Nephron progenitor cell (in vitro differentiated cells): Measurements from ENCODE around the gene NPIPB9.
A peak's percentile ranks its signal among the peaks of the same experiment; 100 is the strongest.

ENCODE experiments used
- DNase-seq: peaks from one replicate; pipeline ENCODE4 v3.0.0; 2021
- H3K27ac Mint-ChIP-seq: 2 replicates; pipeline ENCODE4 v1.8.0; 2021; ENCODE audit warnings: mild to moderate bottlenecking, moderate library complexity, mixed read lengths
- H3K27me3 Mint-ChIP-seq: 2 replicates; pipeline ENCODE4 v1.8.0; 2021; ENCODE audit warnings: mild to moderate bottlenecking, low read depth, mixed read lengths; ENCODE audit not compliant: poor library complexity
- H3K36me3 Mint-ChIP-seq: 2 replicates; pipeline ENCODE4 v1.8.0; 2021; ENCODE audit warnings: low read depth, mixed read lengths
- H3K4me1 Mint-ChIP-seq: 2 replicates; pipeline ENCODE4 v1.8.0; 2021; ENCODE audit warnings: mixed read lengths
- H3K4me3 Mint-ChIP-seq: 2 replicates; pipeline ENCODE4 v1.8.0; 2021; ENCODE audit warnings: mild to moderate bottlenecking, moderate library complexity, mixed read lengths
- H3K9me3 Mint-ChIP-seq: 2 replicates; pipeline ENCODE4 v1.8.0; 2021; ENCODE audit warnings: mild to moderate bottlenecking, moderate library complexity, mixed read lengths
- CTCF ChIP-seq: fragments of 200-600 bp; sonication (generic); IDR thresholded peaks from 2 replicates; pipeline ENCODE4 v1.5.0; 2021; ENCODE audit warnings: antibody characterized with exemption

NPIPB9 gene

GRCh38 chr16:28821874-28822519 is 70.4 kb downstream of the NPIPB9 start:
- Mint-ChIP-seq H3K36me3 (peaks cover 40% of the 10 kb centered on the region), H3K4me1 (peaks cover 46% of the 10 kb centered on the region), H3K4me3 (peak overlapping the region; percentile 90), H3K27ac (peak overlapping the region; percentile 95), H3K9me3 (no peaks in the 10 kb centered on the region), H3K27me3 (peaks cover 4% of the 10 kb centered on the region)
- TF ChIP-seq CTCF: no peak
- DNase-seq: no peak
